Stimulated activated CD8-positive, alpha-beta memory T cell treated with anti-CD3 and anti-CD28 coated beads, Interleukin-2, amount 100 ng/mL, for 48 hours (primary cell): Measurements from ENCODE around the gene PCDHGA6.

Experiments
- DNase-seq, 2 donors: peaks; one replicate each; pipeline ENCODE4 v3.0.0-alpha.2; 2020; ENCODE audit warnings: low read depth in 2 of 2

The PCDHGA6 gene

DNA sequence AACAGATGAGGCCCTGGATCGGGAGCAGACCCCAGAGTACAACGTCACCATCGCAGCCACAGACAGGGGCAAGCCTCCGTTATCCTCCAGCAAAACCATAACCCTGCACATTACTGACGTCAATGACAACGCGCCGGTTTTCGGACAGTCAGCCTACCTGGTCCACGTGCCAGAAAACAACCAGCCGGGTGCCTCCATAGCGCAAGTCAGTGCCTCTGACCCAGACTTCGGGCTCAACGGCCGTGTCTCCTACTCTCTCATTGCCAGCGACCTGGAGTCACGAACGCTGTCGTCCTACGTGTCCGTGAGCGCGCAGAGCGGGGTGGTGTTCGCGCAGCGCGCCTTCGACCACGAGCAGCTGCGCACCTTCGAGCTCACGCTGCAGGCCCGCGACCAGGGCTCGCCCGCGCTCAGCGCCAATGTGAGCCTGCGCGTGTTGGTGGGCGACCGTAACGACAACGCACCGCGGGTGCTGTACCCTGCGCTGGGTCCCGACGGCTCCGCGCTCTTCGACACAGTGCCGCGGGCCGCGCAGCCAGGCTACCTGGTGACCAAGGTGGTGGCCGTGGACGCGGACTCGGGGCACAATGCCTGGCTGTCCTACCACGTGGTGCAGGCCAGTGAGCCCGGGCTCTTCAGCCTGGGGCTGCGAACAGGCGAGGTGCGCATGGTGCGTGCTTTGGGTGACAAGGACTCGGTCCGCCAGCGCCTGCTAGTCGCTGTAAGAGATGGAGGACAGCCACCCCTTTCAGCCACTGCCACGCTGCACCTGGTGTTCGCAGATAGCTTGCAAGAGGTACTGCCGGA is 45.6 kb downstream of the PCDHGA6 start:
- DNase-seq, result no peak

GRCh38 chr5:141420855-141421488 is 47.3 kb downstream of the PCDHGA6 start, which contains the start of gene PCDHGA11:
Gene PCDHGA11 (plus strand): TSS chr5:141421051. CDS start chr5:141421228, 177 bp downstream.
- peak in 1 of 2 donors; percentile 45 for DNase-seq

GRCh38 chr5:141421489-141421855 is 47.8 kb downstream of the PCDHGA6 start:
- no peak for DNase-seq

GRCh38 chr5:141422742-141423291 is 49.1 kb downstream of the PCDHGA6 start:
- no peak for DNase-seq

- no peak for DNase-seq
These were observed 54.2 kb downstream of the PCDHGA6 start for GRCh38 chr5:141427783-141428426.
